Epithelial cell of alveolus of lung (primary cell): ENCODE measurements around the gene PADI3. TPM values are rescaled to one million over a fixed set of nuclear protein-coding genes. Genes with fewer than 3 reads are reported as not detected.

ENCODE experiments used
- total RNA-seq: library from RNA; depleted of rRNA; stranded (reverse); fragments of >200 nt; gene quantifications from 2 replicates; pipeline ENCODE4 v1.2.1, GENCODE V29; 2015

The PADI3 gene, protein sequence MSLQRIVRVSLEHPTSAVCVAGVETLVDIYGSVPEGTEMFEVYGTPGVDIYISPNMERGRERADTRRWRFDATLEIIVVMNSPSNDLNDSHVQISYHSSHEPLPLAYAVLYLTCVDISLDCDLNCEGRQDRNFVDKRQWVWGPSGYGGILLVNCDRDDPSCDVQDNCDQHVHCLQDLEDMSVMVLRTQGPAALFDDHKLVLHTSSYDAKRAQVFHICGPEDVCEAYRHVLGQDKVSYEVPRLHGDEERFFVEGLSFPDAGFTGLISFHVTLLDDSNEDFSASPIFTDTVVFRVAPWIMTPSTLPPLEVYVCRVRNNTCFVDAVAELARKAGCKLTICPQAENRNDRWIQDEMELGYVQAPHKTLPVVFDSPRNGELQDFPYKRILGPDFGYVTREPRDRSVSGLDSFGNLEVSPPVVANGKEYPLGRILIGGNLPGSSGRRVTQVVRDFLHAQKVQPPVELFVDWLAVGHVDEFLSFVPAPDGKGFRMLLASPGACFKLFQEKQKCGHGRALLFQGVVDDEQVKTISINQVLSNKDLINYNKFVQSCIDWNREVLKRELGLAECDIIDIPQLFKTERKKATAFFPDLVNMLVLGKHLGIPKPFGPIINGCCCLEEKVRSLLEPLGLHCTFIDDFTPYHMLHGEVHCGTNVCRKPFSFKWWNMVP
- not detected in 2 replicates for total RNA-seq

DNA sequence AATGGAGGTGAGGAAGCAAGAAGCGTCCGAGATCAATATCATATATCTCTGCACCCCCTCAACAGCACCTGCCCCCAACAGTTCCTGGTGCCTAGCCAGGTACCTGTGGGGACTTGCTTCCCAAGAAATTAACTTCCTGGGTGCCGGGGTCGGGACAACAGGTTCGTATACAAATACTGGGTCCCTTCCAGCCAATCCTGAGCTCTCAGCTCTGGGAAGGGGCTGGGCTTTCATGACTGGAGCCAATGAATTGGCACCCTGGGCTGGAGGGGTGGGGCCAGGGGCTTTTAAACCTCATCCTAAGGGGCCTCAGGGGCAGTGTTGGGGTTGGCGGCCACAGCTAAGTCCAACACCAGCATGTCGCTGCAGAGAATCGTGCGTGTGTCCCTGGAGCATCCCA lies at the start of gene PADI3:
PADI3 (plus strand) TSS at position 318 of the 400 bp plus-strand sequence; CDS start at position 358, 40 bp downstream.

DNA sequence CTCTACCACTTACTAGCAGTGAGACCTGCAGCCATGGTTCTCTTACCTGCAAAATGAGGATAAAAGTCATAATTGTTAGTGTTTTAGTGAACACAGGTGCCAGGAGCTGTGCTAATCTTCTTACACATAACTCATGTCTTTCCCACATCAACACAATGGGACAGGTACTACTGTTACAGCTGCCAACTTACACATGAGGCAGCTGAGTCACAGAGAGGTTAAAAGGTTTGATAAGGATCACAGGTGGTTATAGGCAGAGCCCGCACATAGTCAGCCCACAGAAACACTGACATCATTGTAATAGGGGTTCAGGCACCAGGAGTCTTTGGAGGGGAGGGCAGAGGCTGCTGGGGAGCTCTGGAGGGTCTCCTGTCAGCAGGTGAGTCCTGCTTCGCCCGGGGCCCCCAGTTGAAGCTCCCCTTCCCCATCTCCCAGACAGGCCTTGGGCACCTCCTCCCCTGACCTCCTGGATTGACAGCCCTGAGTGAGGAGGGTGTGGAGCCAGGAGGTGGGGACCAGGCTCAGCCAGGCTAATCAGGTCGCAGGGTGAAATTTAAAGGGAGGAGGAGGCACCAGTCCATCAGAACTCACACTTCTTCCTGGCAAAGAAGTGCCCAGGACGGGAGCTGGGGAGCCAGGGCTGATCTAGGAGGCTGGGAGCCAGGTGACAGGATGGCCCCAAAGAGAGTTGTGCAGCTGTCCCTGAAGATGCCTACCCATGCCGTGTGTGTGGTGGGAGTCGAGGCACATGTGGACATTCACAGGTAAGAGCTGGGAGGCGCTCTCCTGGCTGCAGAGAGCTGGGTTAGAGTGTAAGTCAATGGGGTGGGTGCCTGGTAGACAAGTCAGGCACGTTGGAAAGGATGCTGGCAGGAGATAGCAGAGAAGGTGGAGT lies 44.1 kb upstream of the PADI3 start, which contains the start of gene PADI1:
PADI1 (plus strand) TSS at position 583 of the 895 bp plus-strand sequence; CDS start at position 673, 90 bp downstream.

DNA sequence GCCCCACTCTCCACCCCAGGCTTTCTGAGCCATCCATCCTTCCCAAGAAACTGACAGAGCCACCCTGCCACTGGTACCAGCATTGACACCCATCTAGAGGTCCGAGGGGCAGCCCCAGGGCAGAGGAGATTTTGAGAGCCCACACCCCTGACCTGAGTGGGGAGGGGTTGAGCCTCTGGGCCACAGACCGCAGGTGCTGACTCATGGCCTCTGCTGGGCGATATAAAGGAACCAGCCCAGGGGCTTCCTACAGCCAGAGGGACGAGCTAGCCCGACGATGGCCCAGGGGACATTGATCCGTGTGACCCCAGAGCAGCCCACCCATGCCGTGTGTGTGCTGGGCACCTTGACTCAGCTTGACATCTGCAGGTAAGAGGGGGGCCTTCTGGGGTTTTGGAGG lies 59.0 kb downstream of the PADI3 start, which contains the start of gene PADI4:
PADI4 (plus strand) TSS at position 252 of the 400 bp plus-strand sequence; CDS start at position 278, 26 bp downstream.

Other genes starting within 250 kb of the PADI3 start
- gene ATP13A2, start 237.2 kb upstream of the PADI3 start, total RNA-seq: 12.7 and 61.2 TPM in 2 replicates
- 89.2 and 111 TPM in 2 replicates for gene SDHB, start 195.1 kb upstream of the PADI3 start, total RNA-seq
- 1.6 and 2.3 TPM in 2 replicates for gene PADI2, start 129.6 kb upstream of the PADI3 start, total RNA-seq
- gene PADI1, start 44.0 kb upstream of the PADI3 start, total RNA-seq: not detected in 2 replicates
- not detected in 2 replicates for gene PADI4, start 59.1 kb downstream of the PADI3 start, total RNA-seq
- gene PADI6, start 123.1 kb downstream of the PADI3 start, total RNA-seq: not detected in 2 replicates
- 45.0 and 46.8 TPM in 2 replicates for gene RCC2, start 190.6 kb downstream of the PADI3 start, total RNA-seq